Endothelial cell of umbilical vein (primary cell): ENCODE measurements around the gene OLFML2A. TPM values are rescaled to one million over a fixed set of nuclear protein-coding genes. Genes with fewer than 3 reads are reported as not detected.

Experiments used
- BruUV-seq: library from RNA; stranded (reverse); fragments of 400-500 nt; replicated peaks from 2 replicates; lab custom pipeline; 2021; lab: Mats Ljungman, UMichigan
- CTCF ChIA-PET: fragments of 300-600, 350-600 bp; sonication (Branson Sonifier 250); formaldehyde crosslinking; loops from one replicate; lab custom pipeline; 2021; ENCODE audit warnings: antibody characterized with exemption, inconsistent platforms; lab: Charles Lee
- POLR2A ChIA-PET: fragments of 300-600, 350-600 bp; sonication (Branson Sonifier 250); formaldehyde crosslinking; loops from one replicate; lab custom pipeline; 2021; ENCODE audit warnings: antibody characterized with exemption, inconsistent platforms; lab: Charles Lee
- DNase-seq: peaks from one replicate; pipeline ENCODE4 v3.0.0-alpha.2; 2011; ENCODE audit warnings: low read depth, low spot score
- FAIRE-seq: peaks from 2 replicates; lab custom pipeline; 2011; peaks lifted over from hg19 to GRCh38; lab: Jason Lieb, UNC
- H2AFZ ChIP-seq: 2 replicates; pipeline ENCODE4 v1.6.0; 2012; ENCODE audit warnings: low read depth, low read length, control low read depth, inconsistent platforms
- H3K27ac ChIP-seq: 2 replicates; pipeline ENCODE4 v1.5.1; 2011; ENCODE audit warnings: low read depth, mild to moderate bottlenecking, control low read depth, low read length, moderate library complexity; ENCODE audit not compliant: insufficient read depth
- H3K27me3 ChIP-seq, 2 experiments: 2 replicates each; pipeline versions ENCODE4 v1.6.0 to v1.6.1; 2011; ENCODE audit warnings: low read length in 2 of 2, mixed read lengths in 1 of 2; ENCODE audit not compliant: control insufficient read depth in 2 of 2, insufficient read depth in 2 of 2
- H3K36me3 ChIP-seq, 2 experiments: 2 replicates in 1 of 2; 3 replicates in 1 of 2; pipeline ENCODE4 v1.5.1; 2011; ENCODE audit warnings: low read length in 2 of 2, mild to moderate bottlenecking in 1 of 2, moderate library complexity in 1 of 2; ENCODE audit not compliant: control insufficient read depth in 2 of 2, insufficient read depth in 2 of 2; ENCODE audit errors: extremely low read depth in 1 of 2
- H3K4me1 ChIP-seq: 3 replicates; pipeline ENCODE4 v1.5.1; 2011; ENCODE audit warnings: mild to moderate bottlenecking, low read length; ENCODE audit not compliant: control insufficient read depth, insufficient read depth; ENCODE audit errors: extremely low read depth
- H3K4me2 ChIP-seq: 2 replicates; pipeline ENCODE4 v1.6.1; 2011; ENCODE audit warnings: low read length, control low read depth, mixed read lengths; ENCODE audit not compliant: insufficient read depth
- H3K4me3 ChIP-seq, 3 experiments: fragments of 200-600 bp in 1 of 3; sonication (generic), shearing (Covaris generic) in 1 of 3; replicated peaks in 1 of 3; 2 replicates each; pipeline ENCODE4 v1.5.1; 2011 to 2016; ENCODE audit warnings: control low read depth in 3 of 3, low read length in 3 of 3, mild to moderate bottlenecking in 2 of 3, inconsistent platforms in 1 of 3, low read depth in 1 of 3, moderate library complexity in 1 of 3; ENCODE audit not compliant: insufficient read depth in 1 of 3
- H3K79me2 ChIP-seq: 2 replicates; pipeline ENCODE4 v1.6.0; 2012; ENCODE audit warnings: low read length, inconsistent platforms; ENCODE audit not compliant: control insufficient read depth, insufficient read depth
- H3K9ac ChIP-seq: replicated peaks from 2 replicates; pipeline ENCODE3; 2011; ENCODE audit warnings: low read length, control low read depth; ENCODE audit not compliant: insufficient read depth; ENCODE audit errors: extremely low read depth
- H3K9me1 ChIP-seq: replicated peaks from 3 replicates; pipeline ENCODE4 v1.6.0; 2011; ENCODE audit warnings: mild to moderate bottlenecking, low read length; ENCODE audit not compliant: control insufficient read depth, insufficient read depth; ENCODE audit errors: extremely low read depth
- H3K9me3 ChIP-seq: replicated peaks from 2 replicates; pipeline ENCODE4 v1.5.1; 2012; ENCODE audit warnings: low read length, inconsistent platforms; ENCODE audit not compliant: control insufficient read depth, insufficient read depth
- H4K20me1 ChIP-seq: replicated peaks from 2 replicates; pipeline ENCODE3; 2011; ENCODE audit warnings: mild to moderate bottlenecking, low read length; ENCODE audit not compliant: control insufficient read depth, insufficient read depth; ENCODE audit errors: extremely low read depth
- EZH2 ChIP-seq: IDR thresholded peaks from 2 replicates; pipeline ENCODE4 v1.6.1; 2012; ENCODE audit warnings: borderline replicate concordance, low read depth, mild to moderate bottlenecking, moderate library complexity, low read length, inconsistent platforms; ENCODE audit not compliant: severe bottlenecking
- FOS ChIP-seq: IDR thresholded peaks from 2 replicates; pipeline ENCODE4 v1.6.1; 2011; ENCODE audit warnings: mild to moderate bottlenecking, low read length, moderate library complexity, borderline replicate concordance; ENCODE audit not compliant: insufficient read depth
- GATA2 ChIP-seq: IDR thresholded peaks from 2 replicates; pipeline ENCODE4 v1.7.0; 2011; ENCODE audit warnings: low read depth, mild to moderate bottlenecking, moderate library complexity, mixed read lengths, low read length; ENCODE audit not compliant: insufficient read length, insufficient read depth
- JUN ChIP-seq: IDR thresholded peaks from 2 replicates; pipeline ENCODE4 v1.6.1; 2011; ENCODE audit warnings: borderline replicate concordance, low read depth; ENCODE audit not compliant: insufficient read length, insufficient read depth
- MYC ChIP-seq: IDR thresholded peaks from one replicate; pipeline ENCODE4 v1.6.1; 2011; ENCODE audit warnings: mild to moderate bottlenecking, low read depth, low read length
- POLR2A ChIP-seq: IDR thresholded peaks from 2 replicates; pipeline ENCODE4 v1.6.1; 2012; ENCODE audit warnings: low read depth, mild to moderate bottlenecking, control low read depth, low read length
- POLR2AphosphoS5 ChIP-seq: IDR thresholded peaks from 2 replicates; pipeline ENCODE4 v1.6.1; 2012; ENCODE audit warnings: low read depth, mild to moderate bottlenecking, control low read depth, low read length, moderate library complexity; ENCODE audit not compliant: insufficient read depth
- dilution Hi-C: fragments of 300-500 bp; cut with MboI; formaldehyde crosslinking; loops from one replicate; pipeline ENCODE4 v1.15.0; 2019; ENCODE audit warnings: low sequenced_read_pairs; ENCODE audit not compliant: extremely low pct_ligation_motif_present
- intact Hi-C: fragments of 100-400 bp; cut with micrococcal nuclease; formaldehyde crosslinking; loops from one replicate; pipeline ENCODE4 v1.10.0; 2022
- polyA plus RNA-seq, 4 experiments: library from polyadenylated mRNA; depleted of rRNA in 3 of 4; stranded (reverse) in 3 of 4; unstranded in 1 of 4; fragments of >200 nt; gene quantifications; 2 replicates each; pipeline versions ENCODE4 v1.2.1 to v1.2.3, GENCODE V29; 2011 to 2012; ENCODE audit warnings: missing spikeins in 1 of 4
- total RNA-seq: library from RNA; stranded (reverse); gene quantifications from 2 replicates; pipeline ENCODE4 v1.2.3, GENCODE V29; 2021
- TF ChIP-seq, protein P1 (sequence below): IDR thresholded peaks from 2 replicates; pipeline ENCODE4 v1.6.1; 2011; ENCODE audit not compliant: insufficient read depth, insufficient read length
- TF ChIP-seq, protein P2 (sequence below), 2 donors: IDR thresholded peaks; 1 replicate in 1 of 2; 2 replicates in 1 of 2; pipeline ENCODE4 v1.5.1; 2011; ENCODE audit warnings: low read length in 2 of 2, mild to moderate bottlenecking in 2 of 2, moderate library complexity in 2 of 2, control low read depth in 1 of 2, inconsistent platforms in 1 of 2, low read depth in 1 of 2; ENCODE audit not compliant: insufficient read depth in 1 of 2; ENCODE audit errors: extremely low read depth in 1 of 2

Gene OLFML2A
- total and polyA plus RNA-seq, 2 donors (not counting 3 experiments of a cell fraction or from before 2014, with no cell fraction given), result 0.92 to 1.1 TPM

DNA sequence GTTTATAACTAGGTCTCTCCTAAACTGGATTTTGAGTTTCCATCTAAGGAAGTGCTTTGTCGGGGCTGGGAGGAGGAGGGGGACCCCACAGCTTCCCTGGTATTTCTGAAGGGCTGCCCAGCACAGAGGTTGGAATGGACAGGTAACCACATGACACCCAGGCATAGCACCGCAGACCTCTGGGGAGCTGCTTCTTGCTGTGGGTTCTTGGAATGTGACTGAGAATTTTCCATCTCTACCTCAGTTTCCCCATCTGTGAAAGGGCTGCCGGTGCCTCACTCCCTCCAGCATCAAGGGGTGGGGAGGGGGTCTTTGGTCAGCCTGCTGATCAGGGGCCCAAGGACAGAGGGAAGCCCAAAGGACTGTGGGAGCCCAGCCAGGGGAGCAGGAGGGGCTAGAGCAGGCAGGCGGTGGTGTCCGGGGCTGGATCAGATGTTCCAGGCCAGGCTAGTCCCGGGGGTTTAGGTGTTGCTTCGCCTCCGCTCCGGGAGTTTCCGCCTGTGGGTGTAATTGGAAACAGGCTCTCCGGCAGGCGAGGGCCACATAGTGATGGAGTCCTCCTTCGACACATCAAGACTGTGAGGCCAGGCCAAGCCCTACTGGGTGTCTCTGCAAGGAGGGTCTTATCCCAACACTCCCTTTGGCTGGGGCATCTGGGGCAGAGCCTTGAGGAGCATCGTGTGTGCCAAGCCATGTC, 3.3 kb downstream of the OLFML2A start:
- Histone ChIP-seq H3K36me3 (no peaks in the 10 kb centered on the region), H3K27ac (no peak overlapping the region), H3K4me1 (peaks cover 15% of the 10 kb centered on the region), H3K27me3 (peaks cover 0 to 7% of the 10 kb centered on the region in 2 experiments), H3K4me2 (no peak overlapping the region), H2AFZ (no peak overlapping the region), H4K20me1 (no peaks in the 10 kb centered on the region), H3K9me3 (no peaks in the 10 kb centered on the region), H3K4me3 (no peak overlapping the region), H3K9ac (no peak overlapping the region), H3K9me1 (no peaks in the 10 kb centered on the region), H3K79me2 (no peaks in the 10 kb centered on the region)
- FAIRE-seq, result no peak
- DNase-seq, result no peak
- TF ChIP-seq JUN, result no peak
- TF ChIP-seq, protein P1, sequence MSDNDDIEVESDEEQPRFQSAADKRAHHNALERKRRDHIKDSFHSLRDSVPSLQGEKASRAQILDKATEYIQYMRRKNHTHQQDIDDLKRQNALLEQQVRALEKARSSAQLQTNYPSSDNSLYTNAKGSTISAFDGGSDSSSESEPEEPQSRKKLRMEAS, result no peak
- no peak for TF ChIP-seq POLR2AphosphoS5
- TF ChIP-seq MYC, result no peak
- TF ChIP-seq, protein P2, sequence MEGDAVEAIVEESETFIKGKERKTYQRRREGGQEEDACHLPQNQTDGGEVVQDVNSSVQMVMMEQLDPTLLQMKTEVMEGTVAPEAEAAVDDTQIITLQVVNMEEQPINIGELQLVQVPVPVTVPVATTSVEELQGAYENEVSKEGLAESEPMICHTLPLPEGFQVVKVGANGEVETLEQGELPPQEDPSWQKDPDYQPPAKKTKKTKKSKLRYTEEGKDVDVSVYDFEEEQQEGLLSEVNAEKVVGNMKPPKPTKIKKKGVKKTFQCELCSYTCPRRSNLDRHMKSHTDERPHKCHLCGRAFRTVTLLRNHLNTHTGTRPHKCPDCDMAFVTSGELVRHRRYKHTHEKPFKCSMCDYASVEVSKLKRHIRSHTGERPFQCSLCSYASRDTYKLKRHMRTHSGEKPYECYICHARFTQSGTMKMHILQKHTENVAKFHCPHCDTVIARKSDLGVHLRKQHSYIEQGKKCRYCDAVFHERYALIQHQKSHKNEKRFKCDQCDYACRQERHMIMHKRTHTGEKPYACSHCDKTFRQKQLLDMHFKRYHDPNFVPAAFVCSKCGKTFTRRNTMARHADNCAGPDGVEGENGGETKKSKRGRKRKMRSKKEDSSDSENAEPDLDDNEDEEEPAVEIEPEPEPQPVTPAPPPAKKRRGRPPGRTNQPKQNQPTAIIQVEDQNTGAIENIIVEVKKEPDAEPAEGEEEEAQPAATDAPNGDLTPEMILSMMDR (IDR thresholded peaks at IDR 0.05; ENCODE audit: extremely low read depth in 1 of 2, insufficient read depth in 1 of 2, low read depth in 1 of 2, low read length in 2 of 2), result no peak
- no peak for TF ChIP-seq FOS
- TF ChIP-seq GATA2, result no peak
- TF ChIP-seq POLR2A, result no peak
- no peak for TF ChIP-seq EZH2
- intact Hi-C loops, result no loop called here
- dilution Hi-C loops, result no loop called here
- BruUV-seq, result no TSS peak
- POLR2A ChIA-PET, result interaction anchor here (0.6 to 1.3 kb wide), 4 partner anchors 52 to 505 kb away, joined by 3 to 11 read pairs (median 6); partner anchors contain the start of gene ARPC5L
- CTCF ChIA-PET, result interaction anchor here (0.6 to 11.2 kb wide), 13 partner anchors 9 to 592 kb away, joined by 3 to 967 read pairs (median 4); partner anchors contain the start of genes NR6A1, SCAI and WDR38
